ENCODE results near the gene SHMT1. TPM values are rescaled to one million over a fixed set of nuclear protein-coding genes. Genes with fewer than 3 reads are reported as not detected.

Gene SHMT1
- total RNA-seq, 1 donor from 2014 or later: 20.5 TPM

GRCh38 chr17:18285296-18285695, 78.1 kb downstream of the SHMT1 start:
- Mint-ChIP-seq H3K4me3 (no peak overlapping the region), H3K4me1 (no peaks in the 10 kb centered on the region), H3K9me3 (no peaks in the 10 kb centered on the region), H3K36me3 (peaks cover 55% of the 10 kb centered on the region), H3K27ac (no peak overlapping the region), H3K27me3 (ENCODE audit: low read depth) (no peaks in the 10 kb centered on the region)
- DNase-seq (ENCODE audit: low spot score in 2 of 2, unreplicated experiment in 2 of 2): no peak
- no peak for TF ChIP-seq CTCF (IDR thresholded peaks at IDR 0.05; ENCODE audit: unreplicated experiment)

- no peak for TF ChIP-seq CTCF (IDR thresholded peaks at IDR 0.05; ENCODE audit: unreplicated experiment)
- Mint-ChIP-seq H3K36me3 (peaks cover 36% of the 10 kb centered on the region), H3K9me3 (no peaks in the 10 kb centered on the region)
Measured at GRCh38 chr17:18281788-18282187, 81.6 kb downstream of the SHMT1 start.

GRCh38 chr17:18280766-18281371, 82.5 kb downstream of the SHMT1 start:
- no peak for DNase-seq (ENCODE audit: low spot score in 2 of 2, unreplicated experiment in 2 of 2)
- Mint-ChIP-seq H3K36me3 (peaks cover 36% of the 10 kb centered on the region), H3K4me1 (no peaks in the 10 kb centered on the region), H3K27me3 (ENCODE audit: low read depth) (no peaks in the 10 kb centered on the region), H3K27ac (no peak overlapping the region), H3K9me3 (no peaks in the 10 kb centered on the region), H3K4me3 (no peak overlapping the region)
- no peak for TF ChIP-seq CTCF (IDR thresholded peaks at IDR 0.05; ENCODE audit: unreplicated experiment)

More at GRCh38 chr17:18281788-18282187, 81.6 kb downstream of the SHMT1 start:
- no peak for DNase-seq (ENCODE audit: low spot score in 2 of 2, unreplicated experiment in 2 of 2)
- H3K27ac Mint-ChIP-seq: no peak overlapping the region
- no peaks in the 10 kb centered on the region for H3K4me1 Mint-ChIP-seq
- H3K27me3 Mint-ChIP-seq (ENCODE audit: low read depth): no peaks in the 10 kb centered on the region
- H3K4me3 Mint-ChIP-seq: no peak overlapping the region

GRCh38 chr17:18280249-18280648, 83.1 kb downstream of the SHMT1 start:
- H3K9me3 Mint-ChIP-seq: no peaks in the 10 kb centered on the region
- no peak for DNase-seq (ENCODE audit: low spot score in 2 of 2, unreplicated experiment in 2 of 2)
- H3K36me3 Mint-ChIP-seq: peaks cover 31% of the 10 kb centered on the region
- H3K27me3 Mint-ChIP-seq (ENCODE audit: low read depth): no peaks in the 10 kb centered on the region
- TF ChIP-seq CTCF (IDR thresholded peaks at IDR 0.05; ENCODE audit: unreplicated experiment): no peak
- no peak overlapping the region for H3K27ac Mint-ChIP-seq
- H3K4me1 Mint-ChIP-seq: no peaks in the 10 kb centered on the region
- H3K4me3 Mint-ChIP-seq: no peak overlapping the region

GRCh38 chr17:18278867-18279266, 84.5 kb downstream of the SHMT1 start:
- H3K36me3 Mint-ChIP-seq: peaks cover 20% of the 10 kb centered on the region
- no peak for DNase-seq (ENCODE audit: low spot score in 2 of 2, unreplicated experiment in 2 of 2)

More at GRCh38 chr17:18278867-18279266, 84.5 kb downstream of the SHMT1 start:
- TF ChIP-seq CTCF (IDR thresholded peaks at IDR 0.05; ENCODE audit: unreplicated experiment): no peak
- H3K27me3 Mint-ChIP-seq (ENCODE audit: low read depth): no peaks in the 10 kb centered on the region
- H3K9me3 Mint-ChIP-seq: no peaks in the 10 kb centered on the region
- no peaks in the 10 kb centered on the region for H3K4me1 Mint-ChIP-seq
- no peak overlapping the region for H3K27ac Mint-ChIP-seq
- H3K4me3 Mint-ChIP-seq: no peak overlapping the region

Small RNA genes lying within 50 kb of the gene (microRNA-seq; reads per million reads assigned to microRNA genes)
- not detected for gene MIR6778

Other genes starting within 250 kb of the SHMT1 start
- gene ALKBH5, start 179.7 kb downstream of the SHMT1 start, total RNA-seq: 68.6 to 72.3 TPM (median 71.0 TPM) in 3 replicates
- 70.8 to 72.5 TPM (median 72.1 TPM) in 3 replicates for gene LLGL1, start 137.9 kb downstream of the SHMT1 start, total RNA-seq
- 190 to 202 TPM (median 199 TPM) in 3 replicates for gene FLII, start 104.8 kb downstream of the SHMT1 start, total RNA-seq
- 22.5 to 25.2 TPM (median 23.8 TPM) in 3 replicates for gene MIEF2, start 102.9 kb downstream of the SHMT1 start, total RNA-seq
- gene TOP3A, start 48.6 kb downstream of the SHMT1 start, total RNA-seq: 59.0 to 61.0 TPM (median 59.1 TPM) in 3 replicates
- 18.2 to 19.3 TPM (median 18.4 TPM) in 3 replicates for gene SMCR8, start 48.3 kb downstream of the SHMT1 start, total RNA-seq
- gene EVPLL, start 14.2 kb upstream of the SHMT1 start, total RNA-seq: not detected in 3 replicates
- not detected in 3 replicates for gene LGALS9C, start 113.2 kb upstream of the SHMT1 start, total RNA-seq

Measured in mesothelial cell of epicardium (in vitro differentiated cells).